Measurements from ENCODE around the gene MMP10. TPM values are rescaled to one million over a fixed set of nuclear protein-coding genes. Genes with fewer than 3 reads are reported as not detected.
"Not testable (repeated sequence)": the region's sequence is repeated elsewhere in the genome, so short reads cannot be mapped to it uniquely, and the experiment has no call there.

The MMP10 gene
- polyA plus RNA-seq, 1 donor (not counting 4 experiments of a cell fraction or from before 2014, with no cell fraction given), result 19.1 TPM

DNA sequence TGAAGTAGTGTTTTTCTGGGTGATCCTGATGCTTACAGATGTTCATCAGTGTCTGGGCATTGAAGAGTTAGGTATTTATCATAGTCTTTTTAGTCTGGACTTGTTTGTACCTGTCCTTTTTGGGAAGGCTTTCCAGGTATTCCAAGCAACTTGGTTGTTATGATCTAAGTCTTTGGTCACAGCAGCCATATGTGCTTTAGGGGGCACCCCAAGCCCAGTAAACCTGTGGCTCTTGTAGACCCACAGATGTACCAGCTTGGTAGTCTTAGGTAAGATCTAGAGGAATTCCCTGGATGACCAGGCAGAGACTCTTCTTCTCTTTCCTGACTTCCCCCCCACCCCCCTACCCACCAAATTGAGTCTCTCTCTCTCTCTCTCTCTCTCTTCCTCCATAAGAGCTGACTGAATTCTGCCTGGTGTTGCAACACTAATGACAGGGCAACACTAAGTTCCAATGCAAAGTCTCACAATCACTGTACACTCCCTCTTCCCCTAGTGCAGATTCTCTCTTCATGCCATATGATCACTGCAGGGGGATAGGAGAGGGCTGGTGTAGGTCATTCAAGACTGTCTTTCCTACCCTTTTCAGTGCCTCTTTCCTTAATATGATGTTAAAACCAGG lies 31.2 kb downstream of the MMP10 start:
- no peaks in the 10 kb centered on the region for H3K9me3 ChIP-seq (ENCODE audit: control insufficient read depth, low read depth, low read length)
- no peak for TF ChIP-seq EZH2 (IDR thresholded peaks at IDR 0.05; ENCODE audit: low read length)
- TF ChIP-seq, protein P1, sequence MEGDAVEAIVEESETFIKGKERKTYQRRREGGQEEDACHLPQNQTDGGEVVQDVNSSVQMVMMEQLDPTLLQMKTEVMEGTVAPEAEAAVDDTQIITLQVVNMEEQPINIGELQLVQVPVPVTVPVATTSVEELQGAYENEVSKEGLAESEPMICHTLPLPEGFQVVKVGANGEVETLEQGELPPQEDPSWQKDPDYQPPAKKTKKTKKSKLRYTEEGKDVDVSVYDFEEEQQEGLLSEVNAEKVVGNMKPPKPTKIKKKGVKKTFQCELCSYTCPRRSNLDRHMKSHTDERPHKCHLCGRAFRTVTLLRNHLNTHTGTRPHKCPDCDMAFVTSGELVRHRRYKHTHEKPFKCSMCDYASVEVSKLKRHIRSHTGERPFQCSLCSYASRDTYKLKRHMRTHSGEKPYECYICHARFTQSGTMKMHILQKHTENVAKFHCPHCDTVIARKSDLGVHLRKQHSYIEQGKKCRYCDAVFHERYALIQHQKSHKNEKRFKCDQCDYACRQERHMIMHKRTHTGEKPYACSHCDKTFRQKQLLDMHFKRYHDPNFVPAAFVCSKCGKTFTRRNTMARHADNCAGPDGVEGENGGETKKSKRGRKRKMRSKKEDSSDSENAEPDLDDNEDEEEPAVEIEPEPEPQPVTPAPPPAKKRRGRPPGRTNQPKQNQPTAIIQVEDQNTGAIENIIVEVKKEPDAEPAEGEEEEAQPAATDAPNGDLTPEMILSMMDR (optimal IDR thresholded peaks at IDR 0.05 in 1 of 3, IDR thresholded peaks at IDR 0.05 in 1 of 3, conservative IDR thresholded peaks at IDR 0.05 in 1 of 3; ENCODE audit: extremely low read depth in 1 of 3, insufficient read depth in 2 of 3, low read length in 3 of 3), result peak in 1 of 3 experiments; percentile 53
- H4K20me1 ChIP-seq (ENCODE audit: control insufficient read depth, extremely low read depth, insufficient read depth, low read length), result no peaks in the 10 kb centered on the region
- peak overlapping the region; percentile 31 for H2AFZ ChIP-seq (ENCODE audit: control insufficient read depth, low read length)
- peaks cover 9% of the 10 kb centered on the region for H3K4me1 ChIP-seq (ENCODE audit: control insufficient read depth, extremely low read depth, insufficient read depth, low read length)
- dilution Hi-C loops (cut with MboI; ENCODE audit: extremely low pct_ligation_motif_present, low sequenced_read_pairs), result no loop called here
- no peaks in the 10 kb centered on the region for H3K36me3 ChIP-seq (ENCODE audit: control insufficient read depth in 2 of 2, extremely low read depth in 1 of 2, insufficient read depth in 2 of 2, low read length in 2 of 2)
- no peaks in the 10 kb centered on the region for H3K27me3 ChIP-seq (ENCODE audit: control insufficient read depth, extremely low read depth, insufficient read depth, low read length)
- H3K4me2 ChIP-seq (ENCODE audit: control insufficient read depth, extremely low read depth, insufficient read depth, low read depth, low read length), result peak overlapping the region; percentile 30
- no peaks in the 10 kb centered on the region for H3K9me1 ChIP-seq (ENCODE audit: control insufficient read depth, extremely low read depth, insufficient read depth, low read length)
- no peak for DNase-seq (ENCODE audit: low read depth, low spot score)
- no peak overlapping the region for H3K9ac ChIP-seq (ENCODE audit: control insufficient read depth, extremely low read depth, insufficient read depth, low read length)
- FAIRE-seq, result peak; percentile 92
- H3K27ac ChIP-seq (ENCODE audit: control insufficient read depth, insufficient read depth, low read length), result no peak overlapping the region
- no peaks in the 10 kb centered on the region for H3K79me2 ChIP-seq (ENCODE audit: control insufficient read depth, insufficient read depth, low read length)
- H3K4me3 ChIP-seq (ENCODE audit: control insufficient read depth in 2 of 3, extremely low read depth in 1 of 3, insufficient read depth in 2 of 3, low read depth in 1 of 3, low read length in 3 of 3), result no peak overlapping the region

DNA sequence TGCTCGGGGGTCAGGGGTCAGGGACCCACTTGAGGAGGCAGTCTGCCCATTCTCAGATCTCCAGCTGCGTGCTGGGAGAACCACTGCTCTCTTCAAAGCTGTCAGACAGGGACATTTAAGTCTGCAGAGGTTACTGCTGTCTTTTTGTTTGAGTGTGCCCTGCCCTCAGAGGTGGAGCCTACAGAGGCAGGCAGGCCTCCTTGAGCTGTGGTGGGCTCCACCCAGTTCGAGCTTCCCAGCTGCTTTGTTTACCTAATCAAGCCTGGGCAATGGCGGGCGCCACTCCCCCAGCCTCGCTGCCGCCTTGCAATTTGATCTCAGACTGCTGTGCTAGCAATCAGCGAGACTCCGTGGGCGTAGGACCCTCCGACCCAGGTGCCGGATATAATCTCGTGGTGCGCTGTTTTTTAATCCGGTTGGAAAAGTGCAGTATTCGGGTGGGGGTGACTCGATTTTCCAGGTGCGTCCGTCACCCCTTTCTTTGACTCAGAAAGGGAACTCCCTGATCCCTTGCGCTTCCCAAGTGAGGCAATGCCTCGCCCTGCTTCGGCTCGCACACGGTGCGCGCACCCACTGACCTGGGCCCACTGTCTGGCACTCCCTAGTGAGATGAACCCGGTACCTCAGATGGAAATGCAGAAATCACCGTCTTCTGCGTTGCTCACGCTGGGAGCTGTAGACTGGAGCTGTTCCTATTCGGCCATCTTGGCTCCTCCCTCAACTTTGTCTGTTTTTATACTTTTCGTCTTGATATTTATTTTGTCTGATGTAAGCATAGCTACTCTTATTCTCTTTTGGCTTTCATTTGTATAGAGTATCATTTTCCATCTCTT lies 33.5 kb downstream of the MMP10 start:
- H3K27me3 ChIP-seq (ENCODE audit: control insufficient read depth, extremely low read depth, insufficient read depth, low read length); FAIRE-seq; H3K9me3 ChIP-seq (ENCODE audit: control insufficient read depth, low read depth, low read length); H3K4me1 ChIP-seq (ENCODE audit: control insufficient read depth, extremely low read depth, insufficient read depth, low read length); H3K36me3 ChIP-seq (ENCODE audit: control insufficient read depth in 2 of 2, extremely low read depth in 1 of 2, insufficient read depth in 2 of 2, low read length in 2 of 2); H3K9me1 ChIP-seq (ENCODE audit: control insufficient read depth, extremely low read depth, insufficient read depth, low read length); H3K27ac ChIP-seq (ENCODE audit: control insufficient read depth, insufficient read depth, low read length); H3K79me2 ChIP-seq (ENCODE audit: control insufficient read depth, insufficient read depth, low read length); H4K20me1 ChIP-seq (ENCODE audit: control insufficient read depth, extremely low read depth, insufficient read depth, low read length); dilution Hi-C loops (cut with MboI; ENCODE audit: extremely low pct_ligation_motif_present, low sequenced_read_pairs); H3K9ac ChIP-seq (ENCODE audit: control insufficient read depth, extremely low read depth, insufficient read depth, low read length); DNase-seq (ENCODE audit: low read depth, low spot score); H3K4me2 ChIP-seq (ENCODE audit: control insufficient read depth, extremely low read depth, insufficient read depth, low read depth, low read length); H3K4me3 ChIP-seq (ENCODE audit: control insufficient read depth in 2 of 3, extremely low read depth in 1 of 3, insufficient read depth in 2 of 3, low read depth in 1 of 3, low read length in 3 of 3); H2AFZ ChIP-seq (ENCODE audit: control insufficient read depth, low read length): not testable (repeated sequence)
